Adrenal gland (tissue), 5 donors: Measurements from ENCODE around the gene ATP5F1B.

Experiments
- CTCF ChIP-seq, 6 experiments: fragments of 450-650 bp in 4 of 6; fragments of 200-600 bp in 2 of 6; sonication (generic) in 1 of 6; IDR thresholded peaks; 1 replicate in 5 of 6; 2 replicates in 1 of 6; pipeline versions ENCODE4 v1.5.1 to v1.8.0; 2016 to 2021; ENCODE audit warnings: antibody characterized with exemption in 6 of 6, mild to moderate bottlenecking in 2 of 6, moderate library complexity in 1 of 6
- POLR2A ChIP-seq, 2 donors: fragments of 450-650 bp; IDR thresholded peaks; one replicate each; pipeline ENCODE4 v1.6.1; 2017; ENCODE audit warnings: antibody characterized with exemption in 2 of 2, mild to moderate bottlenecking in 2 of 2, moderate library complexity in 1 of 2
- donor health status: DM: no; HTN: no; CAD: no.

DNA sequence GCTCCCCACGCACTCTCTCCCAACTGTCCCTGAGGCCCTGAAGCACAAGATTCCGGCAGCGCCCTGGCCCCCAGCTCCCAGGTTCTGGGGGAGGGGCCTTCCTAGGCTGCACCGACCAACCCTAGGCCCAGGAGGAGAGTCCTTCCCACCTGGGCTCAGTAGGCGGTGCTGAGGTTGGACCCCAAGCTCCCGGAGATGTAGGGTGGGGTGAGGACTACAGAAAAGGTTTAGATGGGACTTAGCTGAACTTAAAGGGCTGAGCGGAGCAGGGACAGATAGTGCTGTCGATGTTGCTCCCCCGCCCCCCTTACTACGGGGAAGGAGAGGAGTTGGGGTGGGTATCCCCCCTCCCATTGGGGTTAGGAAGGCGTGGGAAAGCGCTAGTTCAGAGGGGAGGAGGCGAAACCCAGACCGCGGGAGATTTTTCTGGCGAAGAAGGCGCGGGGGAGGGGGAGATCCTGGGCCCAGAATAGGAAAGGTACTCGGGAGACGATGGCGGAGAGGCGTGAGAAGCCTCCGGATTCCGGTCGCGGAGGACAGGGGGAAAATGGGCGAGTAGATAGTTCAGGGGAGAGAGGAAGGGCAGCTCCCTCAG is 11.4 kb downstream of the ATP5F1B start:
- TF ChIP-seq CTCF (IDR thresholded peaks at IDR 0.05) (no peak), POLR2A (IDR thresholded peaks at IDR 0.05) (no peak)
